GM18858 (cell line): ENCODE data around the gene UTS2R.

Experiments used
- ATAC-seq: cut with Tn5 transposase; IDR thresholded peaks from one replicate; pipeline ENCODE4 v1.9.1; 2021; ENCODE audit not compliant: unreplicated experiment

Gene UTS2R

GRCh38 chr17:82371333-82372248 is at the start of gene UTS2R:
Gene UTS2R (plus strand): TSS chr17:82371765. CDS start chr17:82374325, 2,560 bp downstream.
- no peak for ATAC-seq

GRCh38 chr17:82321947-82322466 is 49.6 kb upstream of the UTS2R start:
- ATAC-seq: no peak

GRCh38 chr17:82322526-82323453 is 48.8 kb upstream of the UTS2R start:
- no peak for ATAC-seq

GRCh38 chr17:82323514-82324234 is 47.9 kb upstream of the UTS2R start:
- no peak for ATAC-seq

- ATAC-seq: no peak
Measured at GRCh38 chr17:82324566-82325285, 46.8 kb upstream of the UTS2R start.

- no peak for ATAC-seq
Measured at GRCh38 chr17:82325286-82326180, 46.0 kb upstream of the UTS2R start.

GRCh38 chr17:82327289-82327688 is 44.3 kb upstream of the UTS2R start:
- no peak for ATAC-seq

- ATAC-seq: no peak
Measured at GRCh38 chr17:82327757-82328140, 43.8 kb upstream of the UTS2R start.

- ATAC-seq: no peak
Measured at GRCh38 chr17:82328141-82328993, 43.2 kb upstream of the UTS2R start.

GRCh38 chr17:82328994-82329507 is 42.5 kb upstream of the UTS2R start:
- no peak for ATAC-seq

- ATAC-seq: no peak
Measured at GRCh38 chr17:82329683-82330321, 41.8 kb upstream of the UTS2R start.

- ATAC-seq: no peak
Measured at GRCh38 chr17:82330322-82331239, 41.0 kb upstream of the UTS2R start.

- no peak for ATAC-seq
Measured at GRCh38 chr17:82331345-82331939, 40.1 kb upstream of the UTS2R start.

GRCh38 chr17:82332669-82333278 is 38.8 kb upstream of the UTS2R start:
- ATAC-seq: no peak

- ATAC-seq: no peak
Measured at GRCh38 chr17:82333279-82334171, 38.0 kb upstream of the UTS2R start, which contains the start of gene SECTM1. Gene SECTM1 (minus strand): TSS chr17:82333766. CDS start chr17:82327240, 6,526 bp downstream.
